H1 (cell line): ENCODE results near the gene ADAMTS17. TPM values are rescaled to one million over a fixed set of nuclear protein-coding genes. Genes with fewer than 3 reads are reported as not detected.

Experiments used
- CTCF ChIA-PET: fragments of 300-600 bp; sonication (Branson Sonifier 250); formaldehyde crosslinking; loops from one replicate; lab custom pipeline; 2021; ENCODE audit not compliant: partially characterized antibody; lab: Charles Lee
- POLR2A ChIA-PET: fragments of 300-600 bp; sonication (Branson Sonifier 250); formaldehyde crosslinking; loops from one replicate; lab custom pipeline; 2021; ENCODE audit warnings: inconsistent platforms; ENCODE audit not compliant: partially characterized antibody; lab: Charles Lee
- DNase-seq, 2 experiments: peaks; one replicate each; pipeline versions ENCODE4 v3.0.0 to v3.0.0-alpha.2; 2010 to 2022; ENCODE audit warnings: low spot score in 2 of 2, low read depth in 1 of 2, mixed read lengths in 1 of 2
- FAIRE-seq: peaks from 2 replicates; lab custom pipeline; 2011; peaks lifted over from hg19 to GRCh38; lab: Jason Lieb, UNC
- H2AFZ ChIP-seq: 2 replicates; pipeline ENCODE4 v1.8.1; 2012; ENCODE audit warnings: low read length, inconsistent platforms
- H2AK5ac ChIP-seq: 2 replicates; pipeline ENCODE4 v1.6.1; 2013; ENCODE audit warnings: low read depth, low read length
- H2BK120ac ChIP-seq: replicated peaks from 2 replicates; pipeline ENCODE3; 2013; ENCODE audit warnings: low read depth, low read length, inconsistent platforms
- H2BK12ac ChIP-seq: 2 replicates; pipeline ENCODE4 v1.6.1; 2013; ENCODE audit warnings: low read depth, low read length
- H2BK15ac ChIP-seq: 2 replicates; pipeline ENCODE4 v1.6.1; 2013; ENCODE audit warnings: low read length
- H2BK20ac ChIP-seq: 2 replicates; pipeline ENCODE4 v1.6.1; 2013; ENCODE audit warnings: low read length
- H2BK5ac ChIP-seq: 2 replicates; pipeline ENCODE4 v1.6.1; 2013; ENCODE audit warnings: low read depth, low read length
- H3K14ac ChIP-seq: 2 replicates; pipeline ENCODE4 v1.6.1; 2013; ENCODE audit warnings: inconsistent platforms; ENCODE audit not compliant: insufficient read length
- H3K18ac ChIP-seq: 2 replicates; pipeline ENCODE4 v1.6.1; 2013; ENCODE audit warnings: low read length; ENCODE audit errors: extremely low read depth
- H3K23ac ChIP-seq: 2 replicates; pipeline ENCODE4 v1.6.1; 2013; ENCODE audit warnings: inconsistent platforms; ENCODE audit not compliant: insufficient read length
- H3K23me2 ChIP-seq: 2 replicates; pipeline ENCODE4 v1.6.1; 2013; ENCODE audit warnings: low read depth, low read length
- H3K27ac ChIP-seq: 2 replicates; pipeline ENCODE4 v1.6.1; 2011; ENCODE audit warnings: low read depth, low read length, inconsistent platforms
- H3K27me3 ChIP-seq, 4 experiments: replicated peaks in 1 of 4; 1 replicate in 1 of 4; 2 replicates in 3 of 4; pipeline versions ENCODE4 v1.6.1 to v1.8.1; 2011 to 2013; ENCODE audit warnings: low read length in 3 of 4, mild to moderate bottlenecking in 3 of 4, inconsistent platforms in 2 of 4, mixed read lengths in 2 of 4, moderate library complexity in 1 of 4; ENCODE audit not compliant: control insufficient read depth in 3 of 4, insufficient read depth in 3 of 4; ENCODE audit errors: extremely low read depth in 1 of 4
- H3K36me3 ChIP-seq, 4 experiments: 2 replicates each; pipeline versions ENCODE4 v1.6.1 to v1.8.1; 2011 to 2013; ENCODE audit warnings: mild to moderate bottlenecking in 4 of 4, low read length in 3 of 4, moderate library complexity in 2 of 4, control low read depth in 1 of 4, inconsistent platforms in 1 of 4; ENCODE audit not compliant: insufficient read depth in 4 of 4, control insufficient read depth in 2 of 4
- H3K4ac ChIP-seq: replicated peaks from 2 replicates; pipeline ENCODE3; 2013; ENCODE audit warnings: low read length, low read depth, mixed read lengths, inconsistent platforms; ENCODE audit not compliant: insufficient read length
- H3K4me1 ChIP-seq, 4 experiments: replicated peaks in 1 of 4; 1 replicate in 1 of 4; 2 replicates in 3 of 4; pipeline versions ENCODE4 v1.6.1 to v1.8.1; 2011 to 2013; ENCODE audit warnings: low read length in 3 of 4, inconsistent platforms in 2 of 4, mixed read lengths in 1 of 4; ENCODE audit not compliant: insufficient read depth in 4 of 4, control insufficient read depth in 3 of 4
- H3K4me2 ChIP-seq, 2 experiments: 2 replicates each; pipeline versions ENCODE4 v1.6.1 to v1.8.1; 2011 to 2013; ENCODE audit warnings: low read depth in 2 of 2, low read length in 2 of 2, control low read depth in 1 of 2, inconsistent platforms in 1 of 2, mild to moderate bottlenecking in 1 of 2; ENCODE audit not compliant: insufficient read depth in 1 of 2
- H3K4me3 ChIP-seq, 4 experiments: fragments of 200-600, 300-600 bp in 1 of 4; sonication (generic), shearing (Covaris generic), sonication (Bioruptor Twin) in 1 of 4; 2 replicates each; pipeline versions ENCODE4 v1.5.1 to v1.8.1; 2011 to 2016; ENCODE audit warnings: low read length in 4 of 4, low read depth in 3 of 4, control low read depth in 2 of 4, inconsistent platforms in 2 of 4, mild to moderate bottlenecking in 2 of 4, mixed read lengths in 1 of 4, moderate library complexity in 1 of 4; ENCODE audit not compliant: insufficient read depth in 2 of 4; ENCODE audit errors: extremely low read depth in 1 of 4
- H3K56ac ChIP-seq: replicated peaks from 2 replicates; pipeline ENCODE3; 2013; ENCODE audit warnings: low read depth, mild to moderate bottlenecking, mixed read lengths, low read length, inconsistent platforms; ENCODE audit not compliant: insufficient read length
- H3K79me1 ChIP-seq: 2 replicates; pipeline ENCODE4 v1.6.1; 2013; ENCODE audit warnings: low read depth, low read length, control low read depth
- H3K79me2 ChIP-seq, 2 experiments: 2 replicates each; pipeline versions ENCODE4 v1.6.1 to v1.8.1; 2012 to 2013; ENCODE audit warnings: low read length in 2 of 2, mild to moderate bottlenecking in 2 of 2, inconsistent platforms in 1 of 2; ENCODE audit not compliant: insufficient read depth in 2 of 2, control insufficient read depth in 1 of 2
- H3K9ac ChIP-seq, 4 experiments: replicated peaks in 1 of 4; 1 replicate in 1 of 4; 2 replicates in 3 of 4; pipeline versions ENCODE4 v1.6.1 to v1.8.1; 2011 to 2013; ENCODE audit warnings: low read depth in 3 of 4, low read length in 3 of 4, control low read depth in 2 of 4, mild to moderate bottlenecking in 2 of 4, moderate library complexity in 2 of 4, inconsistent platforms in 1 of 4; ENCODE audit errors: extremely low read depth in 1 of 4
- H3K9me3 ChIP-seq, 2 experiments: 2 replicates each; pipeline versions ENCODE4 v1.6.1 to v1.8.1; 2012 to 2013; ENCODE audit warnings: mild to moderate bottlenecking in 2 of 2, moderate library complexity in 2 of 2, control low read depth in 1 of 2, inconsistent platforms in 1 of 2, low read depth in 1 of 2, low read length in 1 of 2, mixed read lengths in 1 of 2; ENCODE audit not compliant: insufficient read depth in 2 of 2
- H4K20me1 ChIP-seq, 2 experiments: replicated peaks in 1 of 2; 2 replicates each; pipeline versions ENCODE3 to v1.8.1; 2011 to 2013; ENCODE audit warnings: inconsistent platforms in 2 of 2, low read length in 2 of 2, mild to moderate bottlenecking in 1 of 2; ENCODE audit not compliant: insufficient read depth in 2 of 2, control insufficient read depth in 1 of 2
- H4K5ac ChIP-seq: 2 replicates; pipeline ENCODE4 v1.6.1; 2013; ENCODE audit warnings: low read length, low read depth, mixed read lengths, inconsistent platforms; ENCODE audit not compliant: insufficient read length
- H4K8ac ChIP-seq: 2 replicates; pipeline ENCODE4 v1.8.0; 2013; ENCODE audit warnings: mild to moderate bottlenecking, moderate library complexity, low read length, inconsistent platforms; ENCODE audit not compliant: insufficient read depth; ENCODE audit errors: extremely low read depth
- H4K91ac ChIP-seq: replicated peaks from 2 replicates; pipeline ENCODE3; 2013; ENCODE audit warnings: low read length, mixed read lengths, inconsistent platforms; ENCODE audit not compliant: insufficient read length
- NRF1 ChIP-seq: IDR thresholded peaks from 2 replicates; pipeline ENCODE4 v1.6.1; 2011; ENCODE audit warnings: mild to moderate bottlenecking, low read depth, low read length, improper control_type of control experiment
- WGBS, 2 experiments: shearing (Covaris generic) in 1 of 2; methylation state at CpG; one replicate each; pipeline versions ENCODE4 v1.1.6 to v1.1.7; 2013 to 2015; ENCODE audit warnings: low lambda C conversion rate in 2 of 2, mixed read lengths in 2 of 2, inconsistent platforms in 1 of 2, low coverage in 1 of 2, missing lambda C conversion rate in 1 of 2; ENCODE audit not compliant: insufficient replicate concordance in 2 of 2, insufficient coverage in 1 of 2, insufficient read length in 1 of 2; ENCODE audit errors: extremely low coverage in 1 of 2, missing lambda C conversion rate in 1 of 2; 5-methylcytosine and 5-hydroxymethylcytosine counted together
- polyA plus RNA-seq, 7 experiments: library from polyadenylated mRNA; depleted of rRNA in 3 of 7; stranded (reverse) in 5 of 7; unstranded in 2 of 7; fragments of >200 nt in 5 of 7; fragments of 200-250 nt in 2 of 7; gene quantifications; 1 replicate in 5 of 7; 2 replicates in 1 of 7; 4 replicates in 1 of 7; pipeline versions ENCODE4 v1.2.1 to v1.2.3, GENCODE V29; 2011 to 2013; ENCODE audit warnings: missing spikeins in 2 of 7, mixed read lengths in 2 of 7
- total RNA-seq: library from RNA; stranded (reverse); fragmentation: NEBNext Ultra II Directional; extraction: Animal tissue kit (Norgen Biotek cat#: 25700); gene quantifications from 2 replicates; pipeline ENCODE4 v1.2.1, GENCODE V29; 2021

ADAMTS17 gene
- total and polyA plus RNA-seq, 2 of the 8 experiments (the other 6 are each of a cell fraction or from before 2014, with no cell fraction given): 0.51 to 1.7 TPM

DNA sequence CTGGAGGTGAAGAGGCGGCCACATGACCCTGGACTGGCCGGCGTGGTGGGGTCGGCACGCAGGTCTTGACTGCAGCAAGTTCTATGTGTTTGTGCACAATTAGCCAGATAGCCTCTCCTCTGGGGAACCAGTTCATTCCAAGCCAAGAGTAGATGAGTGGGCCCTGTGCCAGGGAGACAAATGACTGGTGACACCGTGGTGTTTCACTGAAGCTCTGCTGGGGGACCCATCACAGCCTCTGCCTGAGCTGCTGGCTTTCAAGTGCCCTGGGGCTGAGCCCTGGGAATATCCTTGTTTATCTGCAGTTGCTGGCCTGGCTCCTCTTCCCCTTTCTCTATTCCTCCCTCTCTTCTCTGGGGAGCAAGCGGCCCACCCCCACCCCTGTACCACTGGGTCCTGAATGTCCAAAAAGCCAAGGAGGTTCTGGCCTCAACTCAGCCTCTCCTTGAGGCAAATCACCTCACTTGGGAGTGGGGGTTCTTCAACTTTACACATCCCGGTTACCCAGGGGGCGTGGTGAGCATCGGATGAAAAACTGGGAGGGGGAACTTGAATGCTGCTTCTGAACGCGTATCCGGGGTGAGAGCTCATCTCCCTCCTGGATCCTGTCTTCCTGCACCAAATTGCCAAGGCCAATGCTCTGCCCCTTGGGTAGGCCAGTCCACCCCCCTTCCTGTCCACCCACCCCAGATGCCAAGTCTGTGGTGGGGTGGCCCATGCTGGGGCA, 408.9 kb downstream of the ADAMTS17 start:
- DNase-seq: no peak
- 84% methylated on average over 12 of the region's 13 CpGs; no CpG with 5 or more reads in 1 of the 2 experiments for WGBS, 2 experiments
- TF ChIP-seq NRF1: no peak

More for the DNA sequence above, 408.9 kb downstream of the ADAMTS17 start:
- Histone ChIP-seq H2AFZ (no peak overlapping the region), H3K4me2 (no peak overlapping the region), H3K4me3 (no peak overlapping the region), H2AK5ac (no peak overlapping the region), H3K9me3 (no peaks in the 10 kb centered on the region), H3K23ac (no peak overlapping the region), H3K4me1 (peaks cover 5 to 11% (median 8%) of the 10 kb centered on the region in 4 experiments; a peak in 6 of 7 replicates), H3K36me3 (no peaks in the 10 kb centered on the region), H2BK20ac (no peak overlapping the region), H3K9ac (no peak overlapping the region), H4K8ac (no peak overlapping the region), H2BK15ac (no peak overlapping the region), H3K23me2 (peaks cover 6% of the 10 kb centered on the region), H3K79me2 (no peaks in the 10 kb centered on the region), H2BK5ac (no peak overlapping the region), H2BK120ac (no peak overlapping the region), H3K27ac (no peak overlapping the region), H4K5ac (no peak overlapping the region), H3K56ac (no peak overlapping the region), H3K18ac (no peak overlapping the region), H3K14ac (no peak overlapping the region), H4K20me1 (no peaks in the 10 kb centered on the region), H2BK12ac (no peak overlapping the region), H3K27me3 (peaks cover 0 to 8% (median 5%) of the 10 kb centered on the region in 4 experiments; a peak in 5 of 7 replicates), H3K79me1 (no peaks in the 10 kb centered on the region), H4K91ac (no peak overlapping the region), H3K4ac (no peak overlapping the region)
- POLR2A ChIA-PET: no interaction called here
- FAIRE-seq: no peak
- CTCF ChIA-PET: interaction anchor here (0.6 to 5.5 kb wide), 6 partner anchors 9 to 406 kb away, joined by 3 to 38 read pairs (median 7); no protein-coding TSS in a partner anchor
